Measurements from ENCODE around the gene RALBP1. TPM values are rescaled to one million over a fixed set of nuclear protein-coding genes. Genes with fewer than 3 reads are reported as not detected.
"Not testable (repeated sequence)": the region's sequence is repeated elsewhere in the genome, so short reads cannot be mapped to it uniquely, and the experiment has no call there.

The RALBP1 gene
- total and polyA plus RNA-seq, 4 donors = 31.3 to 55.3 (median 53.8) TPM

DNA sequence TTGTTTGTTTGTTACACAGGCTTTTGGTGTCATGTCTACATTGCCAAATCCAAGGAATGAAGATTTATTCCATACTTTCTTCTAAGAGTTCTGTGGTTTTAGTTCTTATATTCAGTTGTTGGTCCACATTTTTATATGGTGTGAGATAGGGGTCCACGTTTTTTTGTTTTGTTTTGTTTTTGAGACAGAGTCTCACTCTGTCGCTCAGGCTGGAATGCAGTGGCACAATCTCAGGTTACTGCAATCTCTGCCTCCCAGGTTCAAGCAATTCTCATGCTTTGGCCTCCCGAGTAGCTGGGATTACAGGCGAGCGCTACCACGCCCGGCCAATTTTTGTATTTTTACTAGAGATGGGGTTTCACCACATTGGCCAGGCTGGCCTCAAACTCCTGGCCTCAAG is 8.2 kb downstream of the RALBP1 start:
- no peak overlapping the region for H3K27ac ChIP-seq (ENCODE audit: low read depth in 1 of 2, low read length in 2 of 2)
- DNase-seq (no peak), ATAC-seq (ENCODE audit: low FRiP score) (no peak)
- WGBS, 2 donors = 93 to 97% methylated on average over 7 of the region's 7 CpGs
- intact Hi-C loops (cut with DNase I) = no loop called here
- no peak overlapping the region for H3K4me3 ChIP-seq (ENCODE audit: low read length in 2 of 2)
- H3K27me3 ChIP-seq (ENCODE audit: control insufficient read depth in 1 of 2, insufficient read depth in 2 of 2, low read length in 1 of 2) = no peaks in the 10 kb centered on the region
- H3K4me1 ChIP-seq (ENCODE audit: control insufficient read depth in 1 of 2, insufficient read depth in 2 of 2, low read length in 2 of 2) = peaks cover 0 to 2% of the 10 kb centered on the region in 2 donors
- no peaks in the 10 kb centered on the region for H3K36me3 ChIP-seq (ENCODE audit: control insufficient read depth in 1 of 2, insufficient read depth in 2 of 2, low read length in 1 of 2)
- H3K9me3 ChIP-seq (ENCODE audit: control insufficient read depth, low read length) = no peaks in the 10 kb centered on the region

DNA sequence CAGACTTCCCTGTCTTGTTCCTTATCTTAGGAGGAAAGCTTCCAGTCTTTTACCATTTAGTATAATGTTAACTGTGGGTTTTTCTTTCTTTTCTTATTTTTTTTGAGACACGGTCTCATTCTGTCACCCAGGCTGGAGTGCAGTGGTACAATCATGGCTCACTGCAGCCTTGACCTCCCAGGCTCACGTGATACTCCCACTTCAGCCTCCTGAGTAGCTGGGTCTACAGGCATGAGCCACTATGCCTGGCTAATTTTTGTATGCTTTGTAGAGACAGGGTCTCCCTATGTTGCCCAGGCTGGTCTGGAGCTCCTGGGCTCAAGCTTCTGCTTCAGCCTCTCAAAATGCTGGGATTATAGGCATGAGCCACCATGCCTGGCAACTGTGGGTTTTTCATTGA is 9.5 kb downstream of the RALBP1 start:
- H3K9me3 ChIP-seq (ENCODE audit: control insufficient read depth, low read length); H3K4me3 ChIP-seq (ENCODE audit: low read length in 2 of 2); DNase-seq; H3K4me1 ChIP-seq (ENCODE audit: control insufficient read depth in 1 of 2, insufficient read depth in 2 of 2, low read length in 2 of 2); H3K27ac ChIP-seq (ENCODE audit: low read depth in 1 of 2, low read length in 2 of 2); H3K27me3 ChIP-seq (ENCODE audit: control insufficient read depth in 1 of 2, insufficient read depth in 2 of 2, low read length in 1 of 2); ATAC-seq (ENCODE audit: low FRiP score); intact Hi-C loops (cut with DNase I); H3K36me3 ChIP-seq (ENCODE audit: control insufficient read depth in 1 of 2, insufficient read depth in 2 of 2, low read length in 1 of 2): not testable (repeated sequence)
- WGBS, 2 donors = 90 to 96% methylated on average over 2 of the region's 2 CpGs

DNA sequence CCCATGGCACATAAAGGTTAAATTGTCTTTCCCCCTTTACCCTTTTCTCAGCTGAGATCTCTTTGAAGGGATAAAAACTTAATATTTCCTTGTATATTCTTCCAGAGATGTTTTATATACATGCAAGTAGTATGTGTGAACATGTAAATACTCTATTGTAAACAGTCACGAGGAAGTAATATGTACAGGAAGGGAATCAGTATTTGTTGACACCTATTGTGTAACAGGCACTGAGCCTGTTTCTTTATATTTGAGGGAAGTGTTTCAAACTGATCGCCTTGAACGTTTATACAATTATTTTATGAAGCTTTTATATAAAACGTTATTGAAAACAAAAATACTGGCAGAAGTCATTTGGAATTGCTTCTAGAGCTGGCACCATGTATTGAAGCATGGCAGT is 13.2 kb downstream of the RALBP1 start:
- no peaks in the 10 kb centered on the region for H3K36me3 ChIP-seq (ENCODE audit: control insufficient read depth in 1 of 2, insufficient read depth in 2 of 2, low read length in 1 of 2)
- DNase-seq (no peak), ATAC-seq (ENCODE audit: low FRiP score) (no peak)
- H3K4me1 ChIP-seq (ENCODE audit: control insufficient read depth in 1 of 2, insufficient read depth in 2 of 2, low read length in 2 of 2) = peaks cover 0 to 2% of the 10 kb centered on the region in 2 donors
- H3K27me3 ChIP-seq (ENCODE audit: control insufficient read depth in 1 of 2, insufficient read depth in 2 of 2, low read length in 1 of 2) = no peaks in the 10 kb centered on the region
- no peaks in the 10 kb centered on the region for H3K9me3 ChIP-seq (ENCODE audit: control insufficient read depth, low read length)
- no peak overlapping the region for H3K27ac ChIP-seq (ENCODE audit: low read depth in 1 of 2, low read length in 2 of 2)
- 39 to 57% methylated on average over 4 of the region's 4 CpGs for WGBS, 2 donors
- H3K4me3 ChIP-seq (ENCODE audit: low read length in 2 of 2) = no peak overlapping the region
- intact Hi-C loops (cut with DNase I) = no loop called here

DNA sequence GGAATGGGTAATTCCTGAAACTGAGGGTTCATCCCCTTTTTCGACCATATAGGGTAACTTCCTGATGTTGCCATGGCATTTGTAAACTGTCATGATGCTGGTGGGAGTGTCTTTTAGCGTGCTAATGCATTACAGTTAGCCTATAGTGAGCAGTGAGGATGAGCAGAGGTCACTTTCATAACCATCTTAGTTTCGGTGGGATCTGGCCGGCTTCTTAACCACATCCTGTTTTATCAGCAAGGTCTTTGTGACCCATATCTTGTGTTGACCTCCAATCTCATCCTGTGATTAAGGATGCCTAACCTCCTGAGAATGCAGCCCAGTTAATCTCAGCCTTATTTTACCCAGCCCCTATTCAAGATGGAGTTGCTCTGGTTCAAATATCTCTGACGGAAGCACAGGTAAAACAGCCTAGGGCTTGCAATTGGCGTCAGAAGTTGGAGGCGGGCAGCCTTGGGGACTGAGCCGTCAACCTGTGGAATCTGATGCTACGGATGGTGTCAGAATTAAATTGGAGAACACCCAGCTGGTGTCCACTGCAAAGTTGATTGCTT is 19.5 kb downstream of the RALBP1 start:
- 89 to 92% methylated on average over 9 of the region's 9 CpGs for WGBS, 2 donors

DNA sequence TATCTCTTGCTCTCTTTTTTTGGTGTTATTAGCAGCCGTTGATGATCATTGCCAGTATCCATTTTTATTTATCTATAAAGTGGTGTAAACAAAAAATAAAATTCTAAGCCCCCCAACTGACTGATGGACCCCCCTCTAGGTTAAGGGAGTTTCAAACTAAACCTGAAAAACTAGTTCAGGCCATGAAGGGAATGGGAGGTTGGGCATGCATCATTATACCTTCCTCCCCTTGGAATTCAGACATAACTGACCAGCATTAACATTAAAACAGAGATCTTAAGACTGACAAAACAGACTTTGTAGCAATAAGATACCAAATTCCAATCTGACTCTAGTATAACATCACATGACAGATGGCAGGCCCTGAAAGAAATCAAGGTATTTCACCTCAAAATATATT is 20.2 kb downstream of the RALBP1 start:
- WGBS, 2 donors = 79 to 86% methylated on average over 1 of the region's 1 CpG
- Histone ChIP-seq H3K27me3 (ENCODE audit: control insufficient read depth in 1 of 2, insufficient read depth in 2 of 2, low read length in 1 of 2) (no peaks in the 10 kb centered on the region), H3K4me1 (ENCODE audit: control insufficient read depth in 1 of 2, insufficient read depth in 2 of 2, low read length in 2 of 2) (no peaks in the 10 kb centered on the region), H3K4me3 (ENCODE audit: low read length in 2 of 2) (no peak overlapping the region), H3K9me3 (ENCODE audit: control insufficient read depth, low read length) (no peaks in the 10 kb centered on the region), H3K36me3 (ENCODE audit: control insufficient read depth in 1 of 2, insufficient read depth in 2 of 2, low read length in 1 of 2) (no peaks in the 10 kb centered on the region), H3K27ac (ENCODE audit: low read depth in 1 of 2, low read length in 2 of 2) (no peak overlapping the region)
- DNase-seq (no peak), ATAC-seq (ENCODE audit: low FRiP score) (no peak)
- intact Hi-C loops (cut with DNase I) = no loop called here

More for the DNA sequence above, 19.5 kb downstream of the RALBP1 start:
- ATAC-seq (ENCODE audit: low FRiP score) = no peak
- Histone ChIP-seq H3K27me3 (ENCODE audit: control insufficient read depth in 1 of 2, insufficient read depth in 2 of 2, low read length in 1 of 2) (no peaks in the 10 kb centered on the region), H3K4me3 (ENCODE audit: low read length in 2 of 2) (no peak overlapping the region), H3K4me1 (ENCODE audit: control insufficient read depth in 1 of 2, insufficient read depth in 2 of 2, low read length in 2 of 2) (no peaks in the 10 kb centered on the region), H3K36me3 (ENCODE audit: control insufficient read depth in 1 of 2, insufficient read depth in 2 of 2, low read length in 1 of 2) (no peaks in the 10 kb centered on the region), H3K9me3 (ENCODE audit: control insufficient read depth, low read length) (no peaks in the 10 kb centered on the region), H3K27ac (ENCODE audit: low read depth in 1 of 2, low read length in 2 of 2) (no peak overlapping the region)
- intact Hi-C loops (cut with DNase I) = no loop called here
- DNase-seq = no peak

DNA sequence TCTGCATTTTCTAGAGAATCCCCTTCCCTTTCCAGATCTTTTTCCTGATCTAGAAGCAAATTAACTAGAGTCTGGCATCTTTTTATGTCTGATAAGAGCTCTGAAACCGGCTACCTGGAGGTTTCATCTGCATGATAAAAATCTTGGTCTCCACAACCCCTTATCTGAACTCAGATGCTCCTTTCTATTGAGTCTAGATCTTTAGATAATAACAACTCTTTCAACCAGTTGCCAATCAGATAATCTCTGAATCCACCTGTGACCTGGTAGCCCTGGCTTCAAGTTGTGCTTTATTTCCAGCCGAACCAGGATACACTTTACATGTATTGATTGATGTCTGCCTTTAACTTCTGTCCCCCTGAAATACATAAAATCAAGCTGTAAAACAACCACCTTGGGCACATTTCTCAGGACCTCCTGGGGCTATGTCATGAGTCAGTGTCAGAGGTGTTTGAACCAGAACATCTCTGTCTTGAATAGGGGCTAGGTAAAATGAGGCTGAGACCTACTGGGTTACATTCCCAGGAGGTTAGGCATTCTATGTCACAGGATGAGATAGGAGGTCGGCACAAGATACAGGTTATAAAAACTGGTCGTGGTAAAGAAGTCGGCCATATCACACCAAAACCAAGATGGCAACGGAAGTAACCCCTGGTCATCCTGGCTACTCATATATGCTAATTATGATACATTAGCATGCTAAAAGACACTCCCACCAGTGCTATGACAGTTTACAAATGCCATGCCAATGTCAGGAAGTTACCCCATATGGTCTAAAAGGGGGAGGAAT is 20.8 kb downstream of the RALBP1 start:
- WGBS, 2 donors = 91 to 93% methylated on average over 6 of the region's 6 CpGs
- intact Hi-C loops (cut with DNase I) = no loop called here
- no peaks in the 10 kb centered on the region for H3K4me1 ChIP-seq (ENCODE audit: control insufficient read depth in 1 of 2, insufficient read depth in 2 of 2, low read length in 2 of 2)

DNA sequence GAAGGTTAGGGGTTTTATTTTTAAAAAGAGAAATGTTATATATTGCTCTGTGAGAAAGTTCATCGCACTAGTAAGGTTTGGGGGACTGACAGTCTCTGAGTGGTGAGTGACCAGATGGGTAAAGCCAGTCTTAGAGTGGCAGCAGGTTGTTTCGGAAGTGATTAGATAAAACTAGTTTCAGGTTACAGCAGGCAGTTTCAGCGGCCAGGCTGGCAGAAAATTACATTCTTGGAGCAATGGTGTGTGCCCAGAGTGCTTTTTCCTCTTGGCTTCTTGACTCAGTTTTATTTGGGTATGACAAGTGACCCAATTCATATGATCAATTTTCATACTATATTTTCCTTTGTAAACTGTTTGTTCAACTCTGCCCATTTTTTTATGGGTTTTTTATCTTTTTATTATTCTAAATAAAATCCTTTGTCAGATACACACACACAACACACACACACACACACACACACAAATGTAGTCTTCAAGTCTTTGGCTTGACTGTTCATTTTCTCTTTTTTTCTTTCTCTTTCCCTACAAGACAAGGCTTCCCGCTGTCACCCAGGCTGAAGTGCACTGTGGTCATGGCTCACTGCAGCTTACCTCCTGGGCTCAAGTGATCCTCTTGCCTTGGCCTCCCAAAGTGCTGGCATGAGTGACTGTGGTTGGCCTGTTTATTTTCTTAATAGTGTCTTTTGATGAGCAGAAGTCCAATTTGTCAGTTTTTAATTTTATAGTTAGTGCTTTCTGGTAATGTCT is 30.9 kb downstream of the RALBP1 start:
- Histone ChIP-seq H3K27me3 (ENCODE audit: control insufficient read depth in 1 of 2, insufficient read depth in 2 of 2, low read length in 1 of 2) (no peaks in the 10 kb centered on the region), H3K27ac (ENCODE audit: low read depth in 1 of 2, low read length in 2 of 2) (no peak overlapping the region), H3K36me3 (ENCODE audit: control insufficient read depth in 1 of 2, insufficient read depth in 2 of 2, low read length in 1 of 2) (no peaks in the 10 kb centered on the region), H3K4me3 (ENCODE audit: low read length in 2 of 2) (no peak overlapping the region), H3K4me1 (ENCODE audit: control insufficient read depth in 1 of 2, insufficient read depth in 2 of 2, low read length in 2 of 2) (peaks cover 0 to 5% of the 10 kb centered on the region in 2 donors), H3K9me3 (ENCODE audit: control insufficient read depth, low read length) (no peaks in the 10 kb centered on the region)
- DNase-seq (no peak), ATAC-seq (ENCODE audit: low FRiP score) (no peak)
- intact Hi-C loops (cut with DNase I) = no loop called here
- WGBS, 2 donors = 27 to 37% methylated on average over 4 of the region's 4 CpGs

More for the DNA sequence above, 20.8 kb downstream of the RALBP1 start:
- ATAC-seq (ENCODE audit: low FRiP score) (no peak), DNase-seq (no peak)
- Histone ChIP-seq H3K27ac (ENCODE audit: low read depth in 1 of 2, low read length in 2 of 2) (no peak overlapping the region), H3K36me3 (ENCODE audit: control insufficient read depth in 1 of 2, insufficient read depth in 2 of 2, low read length in 1 of 2) (no peaks in the 10 kb centered on the region), H3K4me3 (ENCODE audit: low read length in 2 of 2) (no peak overlapping the region), H3K27me3 (ENCODE audit: control insufficient read depth in 1 of 2, insufficient read depth in 2 of 2, low read length in 1 of 2) (no peaks in the 10 kb centered on the region), H3K9me3 (ENCODE audit: control insufficient read depth, low read length) (no peaks in the 10 kb centered on the region)

DNA sequence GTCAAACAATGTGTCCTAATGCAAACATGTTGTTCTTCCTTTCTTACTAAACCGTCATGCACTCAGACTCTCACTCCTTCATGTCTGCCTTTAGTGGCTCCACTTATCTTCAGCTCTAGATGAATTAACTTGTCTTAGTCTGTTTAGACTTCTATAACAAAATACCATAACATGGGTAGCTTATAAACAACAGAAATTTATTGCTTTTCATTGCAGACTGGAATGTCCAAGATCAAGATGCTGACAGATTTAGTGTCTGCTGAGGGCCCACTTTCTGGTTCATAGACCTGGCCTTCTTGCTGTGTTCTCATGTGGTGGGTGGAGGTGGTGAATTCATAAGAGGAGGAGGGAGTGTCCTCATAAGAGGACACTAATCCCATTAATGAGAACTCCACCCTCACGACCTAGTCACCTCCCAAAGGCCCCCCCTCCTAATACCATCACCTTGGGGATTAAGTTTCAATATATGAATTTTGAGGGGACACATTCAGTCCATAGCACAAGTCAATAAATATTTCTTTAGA is 32.3 kb downstream of the RALBP1 start:
- peaks cover 0 to 5% of the 10 kb centered on the region in 2 donors for H3K4me1 ChIP-seq (ENCODE audit: control insufficient read depth in 1 of 2, insufficient read depth in 2 of 2, low read length in 2 of 2)
- ATAC-seq (ENCODE audit: low FRiP score) (no peak), DNase-seq (no peak)
- no peaks in the 10 kb centered on the region for H3K36me3 ChIP-seq (ENCODE audit: control insufficient read depth in 1 of 2, insufficient read depth in 2 of 2, low read length in 1 of 2)
- no peak overlapping the region for H3K27ac ChIP-seq (ENCODE audit: low read depth in 1 of 2, low read length in 2 of 2)
- 72 to 87% methylated on average over 2 of the region's 2 CpGs for WGBS, 2 donors
- intact Hi-C loops (cut with DNase I) = no loop called here
- H3K27me3 ChIP-seq (ENCODE audit: control insufficient read depth in 1 of 2, insufficient read depth in 2 of 2, low read length in 1 of 2) = no peaks in the 10 kb centered on the region
- no peaks in the 10 kb centered on the region for H3K9me3 ChIP-seq (ENCODE audit: control insufficient read depth, low read length)
- H3K4me3 ChIP-seq (ENCODE audit: low read length in 2 of 2) = no peak overlapping the region

Measured in aorta (tissue), 5 donors.